ENCODE data around the gene RYR2. TPM values are rescaled to one million over a fixed set of nuclear protein-coding genes. Genes with fewer than 3 reads are reported as not detected.

The RYR2 gene
- total and polyA plus RNA-seq, 2 of the 8 experiments (the other 6 are each of a cell fraction or from before 2014, with no cell fraction given) = 1.3 to 4.4 TPM

DNA sequence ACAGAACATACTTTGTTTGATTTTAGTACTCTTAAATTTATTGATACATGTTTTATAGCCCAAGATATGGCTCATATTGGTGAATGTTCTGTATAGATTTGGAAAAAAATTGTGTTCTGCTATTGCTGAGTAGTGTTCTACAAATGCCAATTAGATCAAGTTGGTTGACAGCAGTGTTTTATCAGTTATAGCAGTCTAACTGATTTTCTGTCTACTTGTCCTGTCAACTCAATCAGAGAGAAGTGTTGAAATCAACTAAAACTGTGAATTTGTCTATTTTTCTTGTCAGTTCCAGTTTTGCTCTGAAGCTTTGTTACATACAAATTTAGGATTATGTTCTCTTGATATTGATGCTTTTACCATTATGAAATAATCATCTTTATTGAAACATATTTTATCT, 23.1 kb upstream of the RYR2 start:
- ChIA-PET CTCF (ENCODE audit: partially characterized antibody) (no interaction called here), POLR2A (ENCODE audit: partially characterized antibody) (no interaction called here)
- Histone ChIP-seq H2BK120ac (replicated peaks; ENCODE audit: low read depth, low read length) (no peak overlapping the region), H3K4me2 (ENCODE audit: insufficient read depth in 1 of 2, low read depth in 2 of 2, low read length in 2 of 2) (no peak overlapping the region), H2BK20ac (ENCODE audit: low read length) (no peak overlapping the region), H3K79me1 (ENCODE audit: low read depth, low read length) (no peaks in the 10 kb centered on the region), H2AK5ac (ENCODE audit: low read depth, low read length) (no peak overlapping the region), H4K91ac (replicated peaks; ENCODE audit: insufficient read length, low read length) (no peak overlapping the region), H3K9me3 (ENCODE audit: insufficient read depth in 2 of 2, low read depth in 1 of 2, low read length in 1 of 2) (no peaks in the 10 kb centered on the region), H3K4me1 (replicated peaks in 1 of 4; ENCODE audit: control insufficient read depth in 3 of 4, insufficient read depth in 4 of 4, low read length in 3 of 4) (peaks cover 0 to 14% (median 3%) of the 10 kb centered on the region in 4 experiments; a peak in 5 of 7 replicates), H3K56ac (replicated peaks; ENCODE audit: insufficient read length, low read depth, low read length) (no peak overlapping the region), H3K23ac (ENCODE audit: insufficient read length) (no peak overlapping the region), H3K79me2 (ENCODE audit: control insufficient read depth in 1 of 2, insufficient read depth in 2 of 2, low read length in 2 of 2) (no peaks in the 10 kb centered on the region), H4K5ac (ENCODE audit: insufficient read length, low read depth, low read length) (no peak overlapping the region), H4K20me1 (replicated peaks in 1 of 2; ENCODE audit: control insufficient read depth in 1 of 2, insufficient read depth in 2 of 2, low read length in 2 of 2) (no peaks in the 10 kb centered on the region), H3K27me3 (replicated peaks in 1 of 4; ENCODE audit: control insufficient read depth in 3 of 4, extremely low read depth in 1 of 4, insufficient read depth in 3 of 4, low read length in 3 of 4) (no peaks in the 10 kb centered on the region), H3K23me2 (ENCODE audit: low read depth, low read length) (no peaks in the 10 kb centered on the region), H3K18ac (ENCODE audit: extremely low read depth, low read length) (no peak overlapping the region), H3K36me3 (ENCODE audit: control insufficient read depth in 2 of 4, insufficient read depth in 4 of 4, low read length in 3 of 4) (no peaks in the 10 kb centered on the region), H3K14ac (ENCODE audit: insufficient read length) (no peak overlapping the region), H3K9ac (replicated peaks in 1 of 4; ENCODE audit: extremely low read depth in 1 of 4, low read depth in 3 of 4, low read length in 3 of 4) (peak overlapping the region in 1 of 4 experiments; percentile 34; a peak in 1 of 7 replicates), H3K27ac (ENCODE audit: low read depth, low read length) (no peak overlapping the region), H3K4ac (replicated peaks; ENCODE audit: insufficient read length, low read depth, low read length) (no peak overlapping the region), H2BK5ac (ENCODE audit: low read depth, low read length) (no peak overlapping the region), H2AFZ (ENCODE audit: low read length) (no peak overlapping the region), H2BK15ac (ENCODE audit: low read length) (no peak overlapping the region), H2BK12ac (ENCODE audit: low read depth, low read length) (no peak overlapping the region), H4K8ac (ENCODE audit: extremely low read depth, insufficient read depth, low read length) (no peak overlapping the region), H3K4me3 (ENCODE audit: extremely low read depth in 1 of 4, insufficient read depth in 2 of 4, low read depth in 3 of 4, low read length in 4 of 4) (no peak overlapping the region)
- TF ChIP-seq RBBP5 (IDR thresholded peaks at IDR 0.05; ENCODE audit: borderline replicate concordance, low read depth, low read length) (no peak), CHD2 (IDR thresholded peaks at IDR 0.05; ENCODE audit: low read length) (no peak), MAX (IDR thresholded peaks at IDR 0.05) (no peak), TAF1 (IDR thresholded peaks at IDR 0.05; ENCODE audit: low read depth, low read length) (no peak), CBX8 (IDR thresholded peaks at IDR 0.05; ENCODE audit: borderline replicate concordance, low read depth, low read length) (no peak), SP4 (IDR thresholded peaks at IDR 0.05; ENCODE audit: low read length) (no peak), EZH2 (IDR thresholded peaks at IDR 0.05; ENCODE audit: low read depth, low read length, severe bottlenecking) (no peak), HDAC6 (IDR thresholded peaks at IDR 0.05; ENCODE audit: low read depth, low read length) (no peak), E2F6 (IDR thresholded peaks at IDR 0.05) (no peak), TAF7 (optimal IDR thresholded peaks at IDR 0.05; ENCODE audit: borderline replicate concordance, low read depth, low read length) (no peak), CHD1 (IDR thresholded peaks at IDR 0.05; ENCODE audit: low read depth, low read length) (no peak), KDM5A (IDR thresholded peaks at IDR 0.05; ENCODE audit: low read length) (no peak)
- TF ChIP-seq, protein P1, sequence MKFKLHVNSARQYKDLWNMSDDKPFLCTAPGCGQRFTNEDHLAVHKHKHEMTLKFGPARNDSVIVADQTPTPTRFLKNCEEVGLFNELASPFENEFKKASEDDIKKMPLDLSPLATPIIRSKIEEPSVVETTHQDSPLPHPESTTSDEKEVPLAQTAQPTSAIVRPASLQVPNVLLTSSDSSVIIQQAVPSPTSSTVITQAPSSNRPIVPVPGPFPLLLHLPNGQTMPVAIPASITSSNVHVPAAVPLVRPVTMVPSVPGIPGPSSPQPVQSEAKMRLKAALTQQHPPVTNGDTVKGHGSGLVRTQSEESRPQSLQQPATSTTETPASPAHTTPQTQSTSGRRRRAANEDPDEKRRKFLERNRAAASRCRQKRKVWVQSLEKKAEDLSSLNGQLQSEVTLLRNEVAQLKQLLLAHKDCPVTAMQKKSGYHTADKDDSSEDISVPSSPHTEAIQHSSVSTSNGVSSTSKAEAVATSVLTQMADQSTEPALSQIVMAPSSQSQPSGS (IDR thresholded peaks at IDR 0.05; ENCODE audit: low read length) = no peak
- FAIRE-seq (no peak), DNase-seq (ENCODE audit: low read depth in 1 of 2, low spot score in 2 of 2) (no peak)
